SK-N-SH treated with all-trans-retinoic acid at 6 μM for 48 hours (cell line): ENCODE results near the gene PLN.
A peak's percentile ranks its signal among the peaks of the same experiment; 100 is the strongest.

Source experiments
- ATAC-seq: fragments of 200-7000 bp; cut with Tn5 transposase; 3 replicates; pipeline ENCODE4 v1.9.1; 2020; ENCODE audit warnings: mild to moderate bottlenecking, moderate library complexity
- ARNTL ChIP-seq: fragments of 450-650 bp; formaldehyde crosslinking; IDR thresholded peaks from 2 replicates; pipeline ENCODE4 v1.5.0; 2020; ENCODE audit warnings: low read depth, mild to moderate bottlenecking, moderate library complexity, borderline replicate concordance
- BACH2 ChIP-seq: fragments of 250-450 bp; sonication (Bioruptor Pico); IDR thresholded peaks from 2 replicates; pipeline ENCODE4 v1.9.0; 2021; ENCODE audit warnings: mild to moderate bottlenecking, borderline replicate concordance
- CSDC2 ChIP-seq: fragments of 250-450 bp; sonication (Bioruptor Pico); IDR thresholded peaks from 2 replicates; pipeline ENCODE4 v1.5.0; 2020; ENCODE audit warnings: mild to moderate bottlenecking, moderate library complexity
- ESRRG ChIP-seq: fragments of 250-450 bp; sonication (Bioruptor Pico); IDR thresholded peaks from 2 replicates; pipeline ENCODE4 v1.6.1; 2021; ENCODE audit warnings: mild to moderate bottlenecking
- GLIS3 ChIP-seq: fragments of 250-450 bp; sonication (Bioruptor Pico); IDR thresholded peaks from 2 replicates; pipeline ENCODE4 v1.5.0; 2020; ENCODE audit warnings: mild to moderate bottlenecking, moderate library complexity
- ISL1 ChIP-seq: fragments of 250-450 bp; sonication (Bioruptor Pico); IDR thresholded peaks from 2 replicates; pipeline ENCODE4 v2.1.2; 2022; ENCODE audit warnings: mild to moderate bottlenecking, moderate library complexity
- PPARA ChIP-seq: fragments of 250-450 bp; sonication (Bioruptor Pico); IDR thresholded peaks from 2 replicates; pipeline ENCODE4 v1.5.0; 2020; ENCODE audit warnings: mild to moderate bottlenecking, borderline replicate concordance
- SNAI2 ChIP-seq: fragments of 250-450 bp; sonication (Bioruptor Pico); IDR thresholded peaks from 2 replicates; pipeline ENCODE4 v1.5.0; 2020; ENCODE audit warnings: mild to moderate bottlenecking, moderate library complexity
- TCF4 ChIP-seq: fragments of 250-450 bp; sonication (Bioruptor Pico); IDR thresholded peaks from 2 replicates; pipeline ENCODE4 v1.8.0; 2021; ENCODE audit warnings: mild to moderate bottlenecking, moderate library complexity, borderline replicate concordance
- TOX ChIP-seq: fragments of 250-450 bp; sonication (Bioruptor Pico); IDR thresholded peaks from 2 replicates; pipeline ENCODE4 v1.8.0; 2021; ENCODE audit warnings: mild to moderate bottlenecking, moderate library complexity, borderline replicate concordance
- ZC3H10 ChIP-seq: fragments of 250-450 bp; sonication (Bioruptor Pico); IDR thresholded peaks from 2 replicates; pipeline ENCODE4 v1.5.1; 2021; ENCODE audit warnings: mild to moderate bottlenecking, moderate library complexity
- ZFP30 ChIP-seq: fragments of 450-650 bp; formaldehyde crosslinking; IDR thresholded peaks from 2 replicates; pipeline ENCODE4 v1.5.0; 2022; ENCODE audit warnings: mild to moderate bottlenecking, moderate library complexity
- ZNF565 ChIP-seq: fragments of 450-650 bp; formaldehyde crosslinking; conservative IDR thresholded peaks from 2 replicates; pipeline ENCODE4 v1.5.0; 2020; ENCODE audit warnings: low read depth, mild to moderate bottlenecking, moderate library complexity
- ZNF70 ChIP-seq: fragments of 450-650 bp; formaldehyde crosslinking; IDR thresholded peaks from 2 replicates; pipeline ENCODE4 v1.5.0; 2020; ENCODE audit warnings: mild to moderate bottlenecking, moderate library complexity
- TF ChIP-seq, protein P1 (sequence below): fragments of 250-450 bp; sonication (Bioruptor Pico); IDR thresholded peaks from 2 replicates; pipeline ENCODE4 v1.8.0; 2021; ENCODE audit warnings: low read depth, mild to moderate bottlenecking, moderate library complexity, borderline replicate concordance
- TF ChIP-seq, protein P2 (sequence below): fragments of 250-450 bp; sonication (Bioruptor Pico); IDR thresholded peaks from 2 replicates; pipeline ENCODE4 v1.5.1; 2021; ENCODE audit warnings: mild to moderate bottlenecking, moderate library complexity
- TF ChIP-seq, protein P3 (sequence below): fragments of 250-450 bp; sonication (Bioruptor Pico); IDR thresholded peaks from 2 replicates; pipeline ENCODE4 v1.5.1; 2020; ENCODE audit warnings: low read depth, mild to moderate bottlenecking, moderate library complexity
- TF ChIP-seq, protein P4 (sequence below): fragments of 250-450 bp; sonication (Bioruptor Pico); IDR thresholded peaks from 2 replicates; pipeline ENCODE4 v1.8.0; 2020; ENCODE audit warnings: mild to moderate bottlenecking, moderate library complexity, borderline replicate concordance

PLN gene

DNA sequence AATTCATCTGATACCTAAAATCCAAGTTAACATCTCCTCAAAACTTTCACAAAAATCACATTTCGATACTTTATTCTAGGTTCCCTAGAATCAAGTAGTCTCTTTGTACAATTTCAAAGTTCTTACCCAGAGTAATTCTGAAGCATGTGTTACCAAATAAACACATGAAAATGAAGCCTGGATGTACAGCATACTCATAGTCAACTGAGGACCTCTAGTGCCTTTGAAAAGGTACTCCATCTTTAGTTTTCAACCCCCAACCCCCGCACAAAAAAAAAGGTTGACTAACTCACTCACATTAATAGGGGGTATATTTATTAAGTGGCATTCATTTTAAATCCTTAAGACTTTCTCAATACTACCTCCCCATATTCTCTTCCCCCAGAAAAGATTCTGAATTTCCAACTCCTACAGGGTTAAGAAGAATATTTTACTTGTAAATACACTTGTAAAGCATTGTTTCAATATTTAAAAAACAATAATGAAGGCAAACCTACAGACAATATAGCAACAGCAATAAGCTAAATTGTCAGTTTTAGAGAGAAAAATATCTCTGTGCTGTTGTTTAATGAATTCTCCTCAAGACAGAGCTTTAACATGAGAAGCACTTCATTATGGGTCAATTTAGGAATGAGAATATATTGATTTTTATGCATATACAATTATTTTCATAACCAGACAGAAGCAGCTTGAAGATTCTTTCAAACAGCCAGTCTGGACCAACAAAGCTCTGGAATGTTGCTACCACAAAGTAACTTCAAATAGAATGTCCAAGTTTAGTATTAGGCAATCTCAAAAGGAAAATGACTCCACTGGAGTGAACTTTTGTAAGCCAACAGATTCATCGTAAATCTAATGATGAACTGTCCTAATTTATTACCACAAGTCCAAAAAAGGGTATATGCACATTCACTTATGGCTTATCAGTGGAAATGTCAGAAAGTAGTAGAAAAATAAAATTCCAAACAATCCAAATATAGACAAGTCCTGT, 3.3 kb downstream of the PLN start:
- peak; percentile 93 for ATAC-seq
- TF ChIP-seq ISL1 (CRISPR knock-in tag): peak; percentile 50; the same call in 1 of the 2 replicates
- no peak for TF ChIP-seq BACH2 (CRISPR knock-in tag)

DNA sequence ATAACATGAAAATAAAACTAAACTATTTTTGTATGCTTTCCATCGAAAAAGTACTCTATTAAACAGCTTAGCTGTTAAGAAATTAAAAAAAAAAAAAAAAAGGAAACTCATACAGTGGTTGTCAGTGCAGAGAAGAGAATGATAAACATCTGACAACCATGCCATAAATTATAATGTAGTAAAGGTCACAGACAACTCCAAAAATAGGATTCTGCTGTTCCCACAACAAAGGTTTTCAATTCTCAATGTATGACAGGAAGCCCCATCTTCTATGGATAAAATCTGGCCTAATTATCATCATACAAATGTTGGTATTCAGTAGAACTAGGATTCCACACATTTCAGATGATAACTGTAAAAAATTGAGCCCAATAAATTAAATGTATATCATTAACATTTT, 5.0 kb downstream of the PLN start:
- TF ChIP-seq CSDC2 (CRISPR knock-in tag) (no peak), ESRRG (CRISPR knock-in tag) (no peak), ARNTL (CRISPR knock-in tag) (no peak), PPARA (no peak), ZC3H10 (CRISPR knock-in tag) (no peak), GLIS3 (CRISPR knock-in tag) (no peak), ZNF565 (CRISPR knock-in tag) (no peak), TCF4 (no peak), BACH2 (CRISPR knock-in tag) (no peak), ISL1 (CRISPR knock-in tag) (no peak), ZNF70 (CRISPR knock-in tag) (no peak), SNAI2 (no peak), TOX (CRISPR knock-in tag) (no peak)
- TF ChIP-seq, protein P1, sequence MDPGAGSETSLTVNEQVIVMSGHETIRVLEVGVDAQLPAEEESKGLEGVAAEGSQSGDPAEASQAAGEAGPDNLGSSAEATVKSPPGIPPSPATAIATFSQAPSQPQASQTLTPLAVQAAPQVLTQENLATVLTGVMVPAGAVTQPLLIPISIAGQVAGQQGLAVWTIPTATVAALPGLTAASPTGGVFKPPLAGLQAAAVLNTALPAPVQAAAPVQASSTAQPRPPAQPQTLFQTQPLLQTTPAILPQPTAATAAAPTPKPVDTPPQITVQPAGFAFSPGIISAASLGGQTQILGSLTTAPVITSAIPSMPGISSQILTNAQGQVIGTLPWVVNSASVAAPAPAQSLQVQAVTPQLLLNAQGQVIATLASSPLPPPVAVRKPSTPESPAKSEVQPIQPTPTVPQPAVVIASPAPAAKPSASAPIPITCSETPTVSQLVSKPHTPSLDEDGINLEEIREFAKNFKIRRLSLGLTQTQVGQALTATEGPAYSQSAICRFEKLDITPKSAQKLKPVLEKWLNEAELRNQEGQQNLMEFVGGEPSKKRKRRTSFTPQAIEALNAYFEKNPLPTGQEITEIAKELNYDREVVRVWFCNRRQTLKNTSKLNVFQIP (CRISPR knock-in tag): no peak
- TF ChIP-seq, protein P2, sequence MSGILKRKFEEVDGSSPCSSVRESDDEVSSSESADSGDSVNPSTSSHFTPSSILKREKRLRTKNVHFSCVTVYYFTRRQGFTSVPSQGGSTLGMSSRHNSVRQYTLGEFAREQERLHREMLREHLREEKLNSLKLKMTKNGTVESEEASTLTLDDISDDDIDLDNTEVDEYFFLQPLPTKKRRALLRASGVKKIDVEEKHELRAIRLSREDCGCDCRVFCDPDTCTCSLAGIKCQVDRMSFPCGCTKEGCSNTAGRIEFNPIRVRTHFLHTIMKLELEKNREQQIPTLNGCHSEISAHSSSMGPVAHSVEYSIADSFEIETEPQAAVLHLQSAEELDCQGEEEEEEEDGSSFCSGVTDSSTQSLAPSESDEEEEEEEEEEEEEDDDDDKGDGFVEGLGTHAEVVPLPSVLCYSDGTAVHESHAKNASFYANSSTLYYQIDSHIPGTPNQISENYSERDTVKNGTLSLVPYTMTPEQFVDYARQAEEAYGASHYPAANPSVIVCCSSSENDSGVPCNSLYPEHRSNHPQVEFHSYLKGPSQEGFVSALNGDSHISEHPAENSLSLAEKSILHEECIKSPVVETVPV: no peak
- TF ChIP-seq, protein P3, sequence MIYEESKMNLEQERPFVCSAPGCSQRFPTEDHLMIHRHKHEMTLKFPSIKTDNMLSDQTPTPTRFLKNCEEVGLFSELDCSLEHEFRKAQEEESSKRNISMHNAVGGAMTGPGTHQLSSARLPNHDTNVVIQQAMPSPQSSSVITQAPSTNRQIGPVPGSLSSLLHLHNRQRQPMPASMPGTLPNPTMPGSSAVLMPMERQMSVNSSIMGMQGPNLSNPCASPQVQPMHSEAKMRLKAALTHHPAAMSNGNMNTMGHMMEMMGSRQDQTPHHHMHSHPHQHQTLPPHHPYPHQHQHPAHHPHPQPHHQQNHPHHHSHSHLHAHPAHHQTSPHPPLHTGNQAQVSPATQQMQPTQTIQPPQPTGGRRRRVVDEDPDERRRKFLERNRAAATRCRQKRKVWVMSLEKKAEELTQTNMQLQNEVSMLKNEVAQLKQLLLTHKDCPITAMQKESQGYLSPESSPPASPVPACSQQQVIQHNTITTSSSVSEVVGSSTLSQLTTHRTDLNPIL: no peak
- ATAC-seq: no peak

DNA sequence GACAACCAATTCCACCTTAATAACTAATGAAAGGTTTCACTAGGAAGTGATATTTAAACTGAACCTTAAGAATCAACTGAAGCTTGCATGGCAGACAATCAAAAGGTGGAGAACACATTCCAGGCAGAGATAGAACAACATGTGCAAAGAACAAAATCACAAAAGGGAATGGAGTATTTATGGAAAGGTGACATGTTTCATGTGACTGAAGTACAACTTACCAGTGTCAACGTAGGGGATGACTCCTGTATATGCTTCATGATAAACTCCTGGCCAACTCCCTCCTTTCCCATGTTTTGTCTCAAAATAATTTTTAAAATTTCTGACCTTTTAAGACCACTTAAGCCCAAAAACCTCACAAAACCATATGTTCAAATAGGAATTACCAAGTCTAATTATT, 6.6 kb downstream of the PLN start:
- no peak for TF ChIP-seq BACH2 (CRISPR knock-in tag)
- ATAC-seq: no peak

DNA sequence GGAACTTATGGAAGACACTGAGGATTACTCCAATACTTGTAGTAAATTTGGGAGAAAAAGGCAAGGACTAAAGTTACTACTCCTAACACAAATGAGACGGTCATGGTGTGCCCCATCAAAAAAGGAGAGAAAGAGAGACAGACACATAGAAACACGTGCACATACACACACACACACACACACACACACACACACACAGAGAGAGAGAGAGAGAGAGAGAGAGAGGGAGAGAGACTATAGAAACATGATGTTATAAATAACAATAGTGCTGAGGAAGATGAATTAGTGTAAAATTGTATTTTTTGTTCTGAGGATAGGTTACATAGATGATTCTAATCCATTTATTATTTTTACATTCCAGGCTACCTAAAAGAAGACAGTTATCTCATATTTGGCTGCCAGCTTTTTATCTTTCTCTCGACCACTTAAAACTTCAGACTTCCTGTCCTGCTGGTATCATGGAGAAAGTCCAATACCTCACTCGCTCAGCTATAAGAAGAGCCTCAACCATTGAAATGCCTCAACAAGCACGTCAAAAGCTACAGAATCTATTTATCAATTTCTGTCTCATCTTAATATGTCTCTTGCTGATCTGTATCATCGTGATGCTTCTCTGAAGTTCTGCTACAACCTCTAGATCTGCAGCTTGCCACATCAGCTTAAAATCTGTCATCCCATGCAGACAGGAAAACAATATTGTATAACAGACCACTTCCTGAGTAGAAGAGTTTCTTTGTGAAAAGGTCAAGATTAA, 10.5 kb downstream of the PLN start:
- ATAC-seq: peak; percentile 66
- TF ChIP-seq ARNTL (CRISPR knock-in tag) (no peak), SNAI2 (no peak), GLIS3 (CRISPR knock-in tag) (no peak)
- TF ChIP-seq, protein P3: no peak
- TF ChIP-seq, all 23 proteins: peak for 0

DNA sequence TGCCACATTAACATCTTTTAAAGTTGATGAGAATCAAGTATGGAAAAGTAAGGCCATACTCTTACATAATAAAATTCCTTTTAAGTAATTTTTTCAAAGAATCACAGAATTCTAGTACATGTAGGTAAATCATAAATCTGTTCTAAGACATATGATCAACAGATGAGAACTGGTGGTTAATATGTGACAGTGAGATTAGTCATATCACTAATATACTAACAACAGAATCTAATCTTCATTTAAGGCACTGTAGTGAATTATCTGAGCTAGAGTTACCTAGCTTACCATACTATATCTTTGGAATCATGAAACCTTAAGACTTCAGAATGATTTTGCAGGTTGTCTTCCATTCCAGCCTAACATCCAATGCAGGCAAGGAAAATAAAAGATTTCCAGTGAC, 11.6 kb downstream of the PLN start:
- TF ChIP-seq, protein P4, sequence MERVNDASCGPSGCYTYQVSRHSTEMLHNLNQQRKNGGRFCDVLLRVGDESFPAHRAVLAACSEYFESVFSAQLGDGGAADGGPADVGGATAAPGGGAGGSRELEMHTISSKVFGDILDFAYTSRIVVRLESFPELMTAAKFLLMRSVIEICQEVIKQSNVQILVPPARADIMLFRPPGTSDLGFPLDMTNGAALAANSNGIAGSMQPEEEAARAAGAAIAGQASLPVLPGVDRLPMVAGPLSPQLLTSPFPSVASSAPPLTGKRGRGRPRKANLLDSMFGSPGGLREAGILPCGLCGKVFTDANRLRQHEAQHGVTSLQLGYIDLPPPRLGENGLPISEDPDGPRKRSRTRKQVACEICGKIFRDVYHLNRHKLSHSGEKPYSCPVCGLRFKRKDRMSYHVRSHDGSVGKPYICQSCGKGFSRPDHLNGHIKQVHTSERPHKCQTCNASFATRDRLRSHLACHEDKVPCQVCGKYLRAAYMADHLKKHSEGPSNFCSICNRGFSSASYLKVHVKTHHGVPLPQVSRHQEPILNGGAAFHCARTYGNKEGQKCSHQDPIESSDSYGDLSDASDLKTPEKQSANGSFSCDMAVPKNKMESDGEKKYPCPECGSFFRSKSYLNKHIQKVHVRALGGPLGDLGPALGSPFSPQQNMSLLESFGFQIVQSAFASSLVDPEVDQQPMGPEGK (CRISPR knock-in tag): no peak
- TF ChIP-seq PPARA: no peak
- no peak for TF ChIP-seq ZFP30 (CRISPR knock-in tag)
- TF ChIP-seq BACH2 (CRISPR knock-in tag): no peak
- 0 out of 3 replicates have a peak, but pooled peaks have one; percentile 19 for ATAC-seq
